WTC11 (cell line): ENCODE measurements around the gene NAXD.
"Not testable (repeated sequence)": the region's sequence is repeated elsewhere in the genome, so short reads cannot be mapped to it uniquely, and the experiment has no call there.

ENCODE experiments used
- IRF2 ChIP-seq: sonication (generic); formaldehyde crosslinking; IDR thresholded peaks from 2 replicates; pipeline ENCODE4 v1.8.0; 2022; ENCODE audit warnings: low read depth, missing genetic modification reagents, borderline replicate concordance
- TP53 ChIP-seq: sonication (generic); formaldehyde crosslinking; IDR thresholded peaks from 2 replicates; pipeline ENCODE4 v1.8.1; 2023; ENCODE audit warnings: mild to moderate bottlenecking, missing genetic modification reagents
- TF ChIP-seq, protein P1 (sequence below): fragments of 200-600 bp; IDR thresholded peaks from 2 replicates; pipeline ENCODE4 v1.8.0; 2022; ENCODE audit warnings: antibody characterized with exemption
- TF ChIP-seq, protein P2 (sequence below): sonication (generic); formaldehyde crosslinking; IDR thresholded peaks from 2 replicates; pipeline ENCODE4 v1.8.0; 2022; ENCODE audit warnings: mild to moderate bottlenecking, missing genetic modification reagents
- TF ChIP-seq, protein P3 (sequence below): sonication (generic); formaldehyde crosslinking; IDR thresholded peaks from 2 replicates; pipeline ENCODE4 v1.8.0; 2023; ENCODE audit warnings: missing genetic modification reagents, mild to moderate bottlenecking, borderline replicate concordance

DNA sequence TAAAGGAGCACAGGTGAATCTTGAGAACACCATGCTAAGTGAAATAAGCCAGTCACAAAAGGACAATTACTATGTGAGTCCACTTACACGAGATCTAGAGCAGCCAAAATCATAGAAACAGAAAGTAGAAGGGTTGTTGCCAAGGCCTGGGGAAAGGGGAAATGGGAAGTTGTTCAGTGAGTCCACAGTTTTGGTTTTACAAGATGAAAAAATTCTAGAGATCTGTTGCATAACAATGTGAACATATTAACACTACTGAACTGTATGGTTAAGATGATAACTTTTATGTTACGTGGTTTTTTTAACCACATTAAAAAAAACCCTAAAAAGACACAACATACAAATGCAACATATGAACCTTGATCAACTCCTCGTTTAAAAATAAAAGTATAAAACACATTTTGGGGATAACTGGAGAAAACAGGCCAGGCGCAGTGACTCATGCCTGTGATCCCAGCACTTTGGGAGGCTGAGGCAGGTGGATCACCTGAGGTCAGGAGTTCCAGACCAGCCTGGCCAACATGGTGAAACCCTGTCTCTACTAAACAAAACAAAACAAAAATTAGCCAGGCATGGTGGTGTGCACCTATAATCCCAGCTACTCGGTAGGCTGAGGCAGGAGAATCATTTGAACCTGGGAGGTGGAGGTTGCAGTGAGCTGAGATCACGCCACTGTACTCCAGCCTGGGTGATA, 43.0 kb downstream of the NAXD start:
- not testable (repeated sequence) for TF ChIP-seq IRF2, TP53 (CRISPR knock-in tag)
- TF ChIP-seq, protein P1, sequence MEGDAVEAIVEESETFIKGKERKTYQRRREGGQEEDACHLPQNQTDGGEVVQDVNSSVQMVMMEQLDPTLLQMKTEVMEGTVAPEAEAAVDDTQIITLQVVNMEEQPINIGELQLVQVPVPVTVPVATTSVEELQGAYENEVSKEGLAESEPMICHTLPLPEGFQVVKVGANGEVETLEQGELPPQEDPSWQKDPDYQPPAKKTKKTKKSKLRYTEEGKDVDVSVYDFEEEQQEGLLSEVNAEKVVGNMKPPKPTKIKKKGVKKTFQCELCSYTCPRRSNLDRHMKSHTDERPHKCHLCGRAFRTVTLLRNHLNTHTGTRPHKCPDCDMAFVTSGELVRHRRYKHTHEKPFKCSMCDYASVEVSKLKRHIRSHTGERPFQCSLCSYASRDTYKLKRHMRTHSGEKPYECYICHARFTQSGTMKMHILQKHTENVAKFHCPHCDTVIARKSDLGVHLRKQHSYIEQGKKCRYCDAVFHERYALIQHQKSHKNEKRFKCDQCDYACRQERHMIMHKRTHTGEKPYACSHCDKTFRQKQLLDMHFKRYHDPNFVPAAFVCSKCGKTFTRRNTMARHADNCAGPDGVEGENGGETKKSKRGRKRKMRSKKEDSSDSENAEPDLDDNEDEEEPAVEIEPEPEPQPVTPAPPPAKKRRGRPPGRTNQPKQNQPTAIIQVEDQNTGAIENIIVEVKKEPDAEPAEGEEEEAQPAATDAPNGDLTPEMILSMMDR = not testable (repeated sequence)
- TF ChIP-seq, protein P2, sequence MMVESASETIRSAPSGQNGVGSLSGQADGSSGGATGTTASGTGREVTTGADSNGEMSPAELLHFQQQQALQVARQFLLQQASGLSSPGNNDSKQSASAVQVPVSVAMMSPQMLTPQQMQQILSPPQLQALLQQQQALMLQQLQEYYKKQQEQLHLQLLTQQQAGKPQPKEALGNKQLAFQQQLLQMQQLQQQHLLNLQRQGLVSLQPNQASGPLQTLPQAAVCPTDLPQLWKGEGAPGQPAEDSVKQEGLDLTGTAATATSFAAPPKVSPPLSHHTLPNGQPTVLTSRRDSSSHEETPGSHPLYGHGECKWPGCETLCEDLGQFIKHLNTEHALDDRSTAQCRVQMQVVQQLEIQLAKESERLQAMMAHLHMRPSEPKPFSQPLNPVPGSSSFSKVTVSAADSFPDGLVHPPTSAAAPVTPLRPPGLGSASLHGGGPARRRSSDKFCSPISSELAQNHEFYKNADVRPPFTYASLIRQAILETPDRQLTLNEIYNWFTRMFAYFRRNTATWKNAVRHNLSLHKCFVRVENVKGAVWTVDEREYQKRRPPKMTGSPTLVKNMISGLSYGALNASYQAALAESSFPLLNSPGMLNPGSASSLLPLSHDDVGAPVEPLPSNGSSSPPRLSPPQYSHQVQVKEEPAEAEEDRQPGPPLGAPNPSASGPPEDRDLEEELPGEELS (CRISPR knock-in tag) = not testable (repeated sequence)
- TF ChIP-seq, protein P3, sequence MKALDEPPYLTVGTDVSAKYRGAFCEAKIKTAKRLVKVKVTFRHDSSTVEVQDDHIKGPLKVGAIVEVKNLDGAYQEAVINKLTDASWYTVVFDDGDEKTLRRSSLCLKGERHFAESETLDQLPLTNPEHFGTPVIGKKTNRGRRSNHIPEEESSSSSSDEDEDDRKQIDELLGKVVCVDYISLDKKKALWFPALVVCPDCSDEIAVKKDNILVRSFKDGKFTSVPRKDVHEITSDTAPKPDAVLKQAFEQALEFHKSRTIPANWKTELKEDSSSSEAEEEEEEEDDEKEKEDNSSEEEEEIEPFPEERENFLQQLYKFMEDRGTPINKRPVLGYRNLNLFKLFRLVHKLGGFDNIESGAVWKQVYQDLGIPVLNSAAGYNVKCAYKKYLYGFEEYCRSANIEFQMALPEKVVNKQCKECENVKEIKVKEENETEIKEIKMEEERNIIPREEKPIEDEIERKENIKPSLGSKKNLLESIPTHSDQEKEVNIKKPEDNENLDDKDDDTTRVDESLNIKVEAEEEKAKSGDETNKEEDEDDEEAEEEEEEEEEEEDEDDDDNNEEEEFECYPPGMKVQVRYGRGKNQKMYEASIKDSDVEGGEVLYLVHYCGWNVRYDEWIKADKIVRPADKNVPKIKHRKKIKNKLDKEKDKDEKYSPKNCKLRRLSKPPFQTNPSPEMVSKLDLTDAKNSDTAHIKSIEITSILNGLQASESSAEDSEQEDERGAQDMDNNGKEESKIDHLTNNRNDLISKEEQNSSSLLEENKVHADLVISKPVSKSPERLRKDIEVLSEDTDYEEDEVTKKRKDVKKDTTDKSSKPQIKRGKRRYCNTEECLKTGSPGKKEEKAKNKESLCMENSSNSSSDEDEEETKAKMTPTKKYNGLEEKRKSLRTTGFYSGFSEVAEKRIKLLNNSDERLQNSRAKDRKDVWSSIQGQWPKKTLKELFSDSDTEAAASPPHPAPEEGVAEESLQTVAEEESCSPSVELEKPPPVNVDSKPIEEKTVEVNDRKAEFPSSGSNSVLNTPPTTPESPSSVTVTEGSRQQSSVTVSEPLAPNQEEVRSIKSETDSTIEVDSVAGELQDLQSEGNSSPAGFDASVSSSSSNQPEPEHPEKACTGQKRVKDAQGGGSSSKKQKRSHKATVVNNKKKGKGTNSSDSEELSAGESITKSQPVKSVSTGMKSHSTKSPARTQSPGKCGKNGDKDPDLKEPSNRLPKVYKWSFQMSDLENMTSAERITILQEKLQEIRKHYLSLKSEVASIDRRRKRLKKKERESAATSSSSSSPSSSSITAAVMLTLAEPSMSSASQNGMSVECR = not testable (repeated sequence)
